Esophagus squamous epithelium (tissue), 4 donors: ENCODE measurements around the gene LMNTD2.
"Not testable (repeated sequence)": the region's sequence is repeated elsewhere in the genome, so short reads cannot be mapped to it uniquely, and the experiment has no call there.

ENCODE experiments used
- CTCF ChIP-seq, 6 experiments: fragments of 450-650 bp in 4 of 6; fragments of 200-600 bp in 2 of 6; sonication (generic) in 2 of 6; IDR thresholded peaks; one replicate each; pipeline ENCODE4 v1.5.1; 2016 to 2019; ENCODE audit warnings: antibody characterized with exemption in 6 of 6, mild to moderate bottlenecking in 4 of 6, moderate library complexity in 4 of 6
- POLR2A ChIP-seq, 4 donors: fragments of 450-650 bp; IDR thresholded peaks; one replicate each; pipeline ENCODE4 v1.6.1; 2017; ENCODE audit warnings: antibody characterized with exemption in 4 of 4, mild to moderate bottlenecking in 4 of 4, moderate library complexity in 3 of 4

GRCh38 chr11:516918-517685 lies 43.4 kb downstream of the LMNTD2 start:
- TF ChIP-seq CTCF, POLR2A (IDR thresholded peaks at IDR 0.05): not testable (repeated sequence)
